IMR-90 (cell line): ENCODE measurements around the gene ROCK1. TPM values are rescaled to one million over a fixed set of nuclear protein-coding genes. Genes with fewer than 3 reads are reported as not detected.

Experiments
- ATAC-seq: fragments of 200-7000 bp; cut with Tn5 transposase; 2 replicates; pipeline ENCODE4 v1.9.1; 2020; ENCODE audit warnings: low read depth, mild to moderate bottlenecking, moderate library complexity
- BruUV-seq: library from RNA; stranded (reverse); fragments of 400-500 nt; replicated peaks from 2 replicates; lab custom pipeline; 2021; lab: Mats Ljungman, UMichigan
- CTCF ChIA-PET: fragments of 300-600 bp; formaldehyde crosslinking; extraction: SDS; loops from one replicate; lab custom pipeline; 2021; ENCODE audit warnings: antibody characterized with exemption; lab: Yijun Ruan, JAX
- POLR2A ChIA-PET: fragments of 300-600 bp; sonication (Branson Sonifier 250); formaldehyde crosslinking; loops from one replicate; lab custom pipeline; 2022; ENCODE audit warnings: antibody characterized with exemption; ENCODE audit not compliant: unreplicated experiment; lab: Charles Lee
- DNase-seq: peaks from one replicate; pipeline ENCODE4 v3.0.0; 2013
- H2AFZ ChIP-seq: replicated peaks from 2 replicates; pipeline ENCODE3; 2013; ENCODE audit warnings: low read length, mild to moderate bottlenecking; ENCODE audit not compliant: poor library complexity
- H2AK5ac ChIP-seq: 2 replicates; pipeline ENCODE4 v1.6.1; 2013; ENCODE audit warnings: low read depth, low read length, inconsistent platforms
- H2AK9ac ChIP-seq: replicated peaks from 2 replicates; pipeline ENCODE3; 2013; ENCODE audit warnings: mild to moderate bottlenecking, low read depth, low read length, moderate library complexity; ENCODE audit not compliant: poor library complexity
- H2BK120ac ChIP-seq: 2 replicates; pipeline ENCODE4 v1.6.1; 2013; ENCODE audit warnings: low read depth, low read length, inconsistent platforms
- H2BK15ac ChIP-seq: 3 replicates; pipeline ENCODE4 v1.6.1; 2013; ENCODE audit warnings: low read depth, low read length, inconsistent platforms
- H2BK20ac ChIP-seq: 2 replicates; pipeline ENCODE4 v1.6.1; 2013; ENCODE audit warnings: low read depth, mild to moderate bottlenecking, inconsistent platforms, low read length, moderate library complexity
- H2BK5ac ChIP-seq: 2 replicates; pipeline ENCODE4 v1.6.1; 2013; ENCODE audit warnings: mild to moderate bottlenecking, low read depth, low read length, inconsistent platforms; ENCODE audit not compliant: poor library complexity, severe bottlenecking
- H3K14ac ChIP-seq: replicated peaks from 2 replicates; pipeline ENCODE4 v1.6.1; 2013; ENCODE audit warnings: low read depth, low read length, inconsistent platforms
- H3K18ac ChIP-seq: 2 replicates; pipeline ENCODE4 v1.6.1; 2013; ENCODE audit warnings: low read depth, low read length, control low read depth
- H3K23ac ChIP-seq: 2 replicates; pipeline ENCODE4 v1.6.1; 2013; ENCODE audit warnings: low read depth, low read length, inconsistent platforms
- H3K27ac ChIP-seq: 2 replicates; pipeline ENCODE4 v1.5.1; 2013; ENCODE audit warnings: mild to moderate bottlenecking, control low read depth, low read length; ENCODE audit not compliant: insufficient read depth
- H3K27me3 ChIP-seq: 2 replicates; pipeline ENCODE4 v1.6.1; 2013; ENCODE audit warnings: low read length; ENCODE audit not compliant: control insufficient read depth, insufficient read depth
- H3K36me3 ChIP-seq: 2 replicates; pipeline ENCODE4 v1.6.1; 2013; ENCODE audit warnings: low read length, mixed read lengths; ENCODE audit not compliant: control insufficient read depth, insufficient read depth
- H3K4ac ChIP-seq: 2 replicates; pipeline ENCODE4 v1.6.1; 2013; ENCODE audit warnings: low read depth, low read length, inconsistent platforms
- H3K4me1 ChIP-seq: 2 replicates; pipeline ENCODE4 v1.6.1; 2013; ENCODE audit warnings: low read length, mixed read lengths; ENCODE audit not compliant: control insufficient read depth, insufficient read depth
- H3K4me2 ChIP-seq: 2 replicates; pipeline ENCODE4 v1.6.1; 2013; ENCODE audit warnings: low read depth, mild to moderate bottlenecking, control low read depth, low read length, moderate library complexity
- H3K4me3 ChIP-seq: 2 replicates; pipeline ENCODE4 v1.5.1; 2013; ENCODE audit warnings: low read depth, mild to moderate bottlenecking, control low read depth, low read length, moderate library complexity; ENCODE audit not compliant: insufficient read depth
- H3K56ac ChIP-seq: 2 replicates; pipeline ENCODE4 v1.6.1; 2013; ENCODE audit warnings: low read length, inconsistent platforms; ENCODE audit not compliant: insufficient read depth; ENCODE audit errors: extremely low read depth
- H3K79me1 ChIP-seq, 2 experiments: 2 replicates each; pipeline ENCODE4 v1.6.1; 2013; ENCODE audit warnings: low read length in 2 of 2, inconsistent platforms in 1 of 2, low read depth in 1 of 2
- H3K9ac ChIP-seq: 2 replicates; pipeline ENCODE4 v1.6.1; 2013; ENCODE audit warnings: low read depth, low read length, control low read depth
- H3K9me1 ChIP-seq: 2 replicates; pipeline ENCODE4 v1.6.1; 2013; ENCODE audit warnings: low read length, inconsistent platforms; ENCODE audit not compliant: insufficient read depth
- H3K9me3 ChIP-seq: 2 replicates; pipeline ENCODE4 v1.6.1; 2013; ENCODE audit warnings: low read length; ENCODE audit not compliant: control insufficient read depth, insufficient read depth
- H4K20me1 ChIP-seq: 2 replicates; pipeline ENCODE4 v1.6.1; 2013; ENCODE audit warnings: low read length, inconsistent platforms; ENCODE audit not compliant: insufficient read depth
- H4K5ac ChIP-seq: 2 replicates; pipeline ENCODE4 v1.6.1; 2013; ENCODE audit warnings: mild to moderate bottlenecking, low read depth, low read length, control low read depth
- H4K8ac ChIP-seq, 2 experiments: 2 replicates each; pipeline ENCODE4 v1.6.1; 2013; ENCODE audit warnings: low read depth in 2 of 2, low read length in 2 of 2, control low read depth in 1 of 2, inconsistent platforms in 1 of 2
- H4K91ac ChIP-seq: 2 replicates; pipeline ENCODE4 v1.6.1; 2013; ENCODE audit warnings: low read depth, low read length, inconsistent platforms; ENCODE audit not compliant: insufficient read depth
- CEBPB ChIP-seq: IDR thresholded peaks from 2 replicates; pipeline ENCODE4 v1.6.1; 2012; ENCODE audit warnings: low read depth, low read length, improper control_type of control experiment
- CTCF ChIP-seq: conservative IDR thresholded peaks from 2 replicates; pipeline ENCODE4 v1.5.1; 2012; ENCODE audit warnings: mild to moderate bottlenecking, low read depth, low read length, improper control_type of control experiment
- FOS ChIP-seq: fragments of 150-350 bp; IDR thresholded peaks from 2 replicates; pipeline ENCODE4 v1.6.1; 2016; ENCODE audit warnings: low read depth, low read length
- MAFK ChIP-seq: IDR thresholded peaks from 2 replicates; pipeline ENCODE4 v1.6.1; 2012; ENCODE audit warnings: low read depth, low read length, improper control_type of control experiment
- RAD21 ChIP-seq: IDR thresholded peaks from 2 replicates; pipeline ENCODE4 v1.6.1; 2012; ENCODE audit warnings: low read length, improper control_type of control experiment
- RCOR1 ChIP-seq: IDR thresholded peaks from 2 replicates; pipeline ENCODE4 v1.6.1; 2012; ENCODE audit warnings: mild to moderate bottlenecking, low read length, improper control_type of control experiment; ENCODE audit not compliant: insufficient replicate concordance
- WGBS, 2 experiments: methylation state at CpG; one replicate each; pipeline versions ENCODE4 v1.1.5 to v1.1.7; 2013; ENCODE audit warnings: missing lambda C conversion rate in 2 of 2; ENCODE audit not compliant: insufficient read length in 1 of 2; ENCODE audit errors: extremely low coverage in 2 of 2; 5-methylcytosine and 5-hydroxymethylcytosine counted together
- dilution Hi-C: fragments of 300-500 bp; cut with HindIII; formaldehyde crosslinking; loops from one replicate; pipeline ENCODE4 v1.14.3; 2018; ENCODE audit warnings: low sequenced_read_pairs; ENCODE audit not compliant: unreplicated experiment
- in situ Hi-C: fragments of 300-500 bp; cut with MboI; formaldehyde crosslinking; loops from 3 replicates; pipeline ENCODE4 v1.14.3; 2019; ENCODE audit warnings: low sequenced_read_pairs, inconsistent platforms, mixed read lengths
- intact Hi-C: fragments of 100-400 bp; cut with micrococcal nuclease; formaldehyde crosslinking; loops from 2 replicates; pipeline ENCODE4 v1.10.0; 2022
- polyA plus RNA-seq, 3 experiments: library from polyadenylated mRNA; depleted of rRNA; stranded (reverse); fragments of >200 nt; gene quantifications; 2 replicates each; pipeline ENCODE4 v1.2.3, GENCODE V29; 2012; ENCODE audit warnings: low replicate concordance in 1 of 3
- total RNA-seq: library from RNA; depleted of rRNA; stranded (reverse); fragments of >200 nt; gene quantifications from 2 replicates; pipeline ENCODE4 v1.2.3, GENCODE V29; 2012

Gene ROCK1
- total and polyA plus RNA-seq, 2 of the 4 experiments (the other 2 are of a cell fraction), result 9.9 to 17.0 TPM

- Histone ChIP-seq H3K14ac (no peak overlapping the region), H4K20me1 (no peaks in the 10 kb centered on the region), H2AK5ac (no peak overlapping the region), H2BK15ac (peak overlapping the region; percentile 18; the same call in 1 of the 3 replicates), H3K27me3 (no peaks in the 10 kb centered on the region), H4K8ac (peak overlapping the region in 1 of 2 experiments; percentile 37; a peak in 1 of 4 replicates), H3K18ac (peak overlapping the region; percentile 91; the same call in 1 of the 2 replicates), H4K5ac (0 out of 2 replicates have a peak overlapping the region, but pooled peaks have one; percentile 31), H3K9me1 (peaks cover 4% of the 10 kb centered on the region; the same call in 1 of the 2 replicates), H3K27ac (peak overlapping the region; percentile 48), H4K91ac (no peak overlapping the region), H2BK120ac (peak overlapping the region; percentile 58), H3K4me2 (peak overlapping the region; percentile 84), H3K4me1 (peaks cover 8% of the 10 kb centered on the region), H3K9ac (no peak overlapping the region), H3K79me1 (peaks cover 0 to 2% of the 10 kb centered on the region in 2 experiments; a peak in 1 of 4 replicates), H2AK9ac (no peak overlapping the region), H3K4ac (peak overlapping the region; percentile 51; the same call in 1 of the 2 replicates), H2BK20ac (peak overlapping the region; percentile 47; the same call in 1 of the 2 replicates), H3K4me3 (no peak overlapping the region), H2BK5ac (peak overlapping the region; percentile 71), H2AFZ (no peak overlapping the region), H3K23ac (peak overlapping the region; percentile 39; the same call in 1 of the 2 replicates), H3K56ac (no peak overlapping the region), H3K36me3 (no peaks in the 10 kb centered on the region), H3K9me3 (no peaks in the 10 kb centered on the region)
- in situ Hi-C loops, result no loop called here
- dilution Hi-C loops, result no loop called here
- TF ChIP-seq FOS, result peak; percentile 74
- TF ChIP-seq RCOR1, result peak; percentile 71
- peak; percentile 53 for TF ChIP-seq CEBPB
- TF ChIP-seq RAD21, result 0 out of 2 replicates have a peak, but pooled peaks have one; percentile 15
- no peak for TF ChIP-seq CTCF
- TF ChIP-seq MAFK, result no peak
- ATAC-seq (peak; percentile 83), DNase-seq (peak; percentile 92)
- BruUV-seq, result no TSS peak
- WGBS, 2 experiments, result 81% methylated on average over 2 of the region's 5 CpGs; no CpG with 5 or more reads in 1 of the 2 experiments
- CTCF ChIA-PET, result interaction anchor here (1.8 kb wide), 1 partner anchor 62 kb away, joined by 8 read pairs; no protein-coding TSS in a partner anchor
- POLR2A ChIA-PET, result interaction anchor here (0.7 kb wide), 1 partner anchor 46 kb away, joined by 4 read pairs; no protein-coding TSS in a partner anchor
- intact Hi-C loops, result no loop called here
Measured at GRCh38 chr18:21117409-21118131, 6.0 kb upstream of the ROCK1 start.
